Endothelial cell of umbilical vein (primary cell): ENCODE measurements around the gene ZNF83. TPM values are rescaled to one million over a fixed set of nuclear protein-coding genes. Genes with fewer than 3 reads are reported as not detected.

Experiments
- BruUV-seq: library from RNA; stranded (reverse); fragments of 400-500 nt; replicated peaks from 2 replicates; lab custom pipeline; 2021; lab: Mats Ljungman, UMichigan
- CTCF ChIA-PET: fragments of 300-600, 350-600 bp; sonication (Branson Sonifier 250); formaldehyde crosslinking; loops from one replicate; lab custom pipeline; 2021; ENCODE audit warnings: antibody characterized with exemption, inconsistent platforms; lab: Charles Lee
- POLR2A ChIA-PET: fragments of 300-600, 350-600 bp; sonication (Branson Sonifier 250); formaldehyde crosslinking; loops from one replicate; lab custom pipeline; 2021; ENCODE audit warnings: antibody characterized with exemption, inconsistent platforms; lab: Charles Lee
- DNase-seq: peaks from one replicate; pipeline ENCODE4 v3.0.0-alpha.2; 2011; ENCODE audit warnings: low read depth, low spot score
- FAIRE-seq: peaks from 2 replicates; lab custom pipeline; 2011; peaks lifted over from hg19 to GRCh38; lab: Jason Lieb, UNC
- H2AFZ ChIP-seq: 2 replicates; pipeline ENCODE4 v1.6.0; 2012; ENCODE audit warnings: low read depth, low read length, control low read depth, inconsistent platforms
- H3K27ac ChIP-seq: 2 replicates; pipeline ENCODE4 v1.5.1; 2011; ENCODE audit warnings: low read depth, mild to moderate bottlenecking, control low read depth, low read length, moderate library complexity; ENCODE audit not compliant: insufficient read depth
- H3K27me3 ChIP-seq, 2 experiments: 2 replicates each; pipeline versions ENCODE4 v1.6.0 to v1.6.1; 2011; ENCODE audit warnings: low read length in 2 of 2, mixed read lengths in 1 of 2; ENCODE audit not compliant: control insufficient read depth in 2 of 2, insufficient read depth in 2 of 2
- H3K36me3 ChIP-seq, 2 experiments: 2 replicates in 1 of 2; 3 replicates in 1 of 2; pipeline ENCODE4 v1.5.1; 2011; ENCODE audit warnings: low read length in 2 of 2, mild to moderate bottlenecking in 1 of 2, moderate library complexity in 1 of 2; ENCODE audit not compliant: control insufficient read depth in 2 of 2, insufficient read depth in 2 of 2; ENCODE audit errors: extremely low read depth in 1 of 2
- H3K4me1 ChIP-seq: 3 replicates; pipeline ENCODE4 v1.5.1; 2011; ENCODE audit warnings: mild to moderate bottlenecking, low read length; ENCODE audit not compliant: control insufficient read depth, insufficient read depth; ENCODE audit errors: extremely low read depth
- H3K4me2 ChIP-seq: 2 replicates; pipeline ENCODE4 v1.6.1; 2011; ENCODE audit warnings: low read length, control low read depth, mixed read lengths; ENCODE audit not compliant: insufficient read depth
- H3K4me3 ChIP-seq, 3 experiments: fragments of 200-600 bp in 1 of 3; sonication (generic), shearing (Covaris generic) in 1 of 3; replicated peaks in 1 of 3; 2 replicates each; pipeline ENCODE4 v1.5.1; 2011 to 2016; ENCODE audit warnings: control low read depth in 3 of 3, low read length in 3 of 3, mild to moderate bottlenecking in 2 of 3, inconsistent platforms in 1 of 3, low read depth in 1 of 3, moderate library complexity in 1 of 3; ENCODE audit not compliant: insufficient read depth in 1 of 3
- H3K79me2 ChIP-seq: 2 replicates; pipeline ENCODE4 v1.6.0; 2012; ENCODE audit warnings: low read length, inconsistent platforms; ENCODE audit not compliant: control insufficient read depth, insufficient read depth
- H3K9ac ChIP-seq: replicated peaks from 2 replicates; pipeline ENCODE3; 2011; ENCODE audit warnings: low read length, control low read depth; ENCODE audit not compliant: insufficient read depth; ENCODE audit errors: extremely low read depth
- H3K9me1 ChIP-seq: replicated peaks from 3 replicates; pipeline ENCODE4 v1.6.0; 2011; ENCODE audit warnings: mild to moderate bottlenecking, low read length; ENCODE audit not compliant: control insufficient read depth, insufficient read depth; ENCODE audit errors: extremely low read depth
- H3K9me3 ChIP-seq: replicated peaks from 2 replicates; pipeline ENCODE4 v1.5.1; 2012; ENCODE audit warnings: low read length, inconsistent platforms; ENCODE audit not compliant: control insufficient read depth, insufficient read depth
- H4K20me1 ChIP-seq: replicated peaks from 2 replicates; pipeline ENCODE3; 2011; ENCODE audit warnings: mild to moderate bottlenecking, low read length; ENCODE audit not compliant: control insufficient read depth, insufficient read depth; ENCODE audit errors: extremely low read depth
- EZH2 ChIP-seq: IDR thresholded peaks from 2 replicates; pipeline ENCODE4 v1.6.1; 2012; ENCODE audit warnings: borderline replicate concordance, low read depth, mild to moderate bottlenecking, moderate library complexity, low read length, inconsistent platforms; ENCODE audit not compliant: severe bottlenecking
- FOS ChIP-seq: IDR thresholded peaks from 2 replicates; pipeline ENCODE4 v1.6.1; 2011; ENCODE audit warnings: mild to moderate bottlenecking, low read length, moderate library complexity, borderline replicate concordance; ENCODE audit not compliant: insufficient read depth
- GATA2 ChIP-seq: IDR thresholded peaks from 2 replicates; pipeline ENCODE4 v1.7.0; 2011; ENCODE audit warnings: low read depth, mild to moderate bottlenecking, moderate library complexity, mixed read lengths, low read length; ENCODE audit not compliant: insufficient read length, insufficient read depth
- JUN ChIP-seq: IDR thresholded peaks from 2 replicates; pipeline ENCODE4 v1.6.1; 2011; ENCODE audit warnings: borderline replicate concordance, low read depth; ENCODE audit not compliant: insufficient read length, insufficient read depth
- MYC ChIP-seq: IDR thresholded peaks from one replicate; pipeline ENCODE4 v1.6.1; 2011; ENCODE audit warnings: mild to moderate bottlenecking, low read depth, low read length
- POLR2A ChIP-seq: IDR thresholded peaks from 2 replicates; pipeline ENCODE4 v1.6.1; 2012; ENCODE audit warnings: low read depth, mild to moderate bottlenecking, control low read depth, low read length
- POLR2AphosphoS5 ChIP-seq: IDR thresholded peaks from 2 replicates; pipeline ENCODE4 v1.6.1; 2012; ENCODE audit warnings: low read depth, mild to moderate bottlenecking, control low read depth, low read length, moderate library complexity; ENCODE audit not compliant: insufficient read depth
- dilution Hi-C: fragments of 300-500 bp; cut with MboI; formaldehyde crosslinking; loops from one replicate; pipeline ENCODE4 v1.15.0; 2019; ENCODE audit warnings: low sequenced_read_pairs; ENCODE audit not compliant: extremely low pct_ligation_motif_present
- intact Hi-C: fragments of 100-400 bp; cut with micrococcal nuclease; formaldehyde crosslinking; loops from one replicate; pipeline ENCODE4 v1.10.0; 2022
- polyA plus RNA-seq, 4 experiments: library from polyadenylated mRNA; depleted of rRNA in 3 of 4; stranded (reverse) in 3 of 4; unstranded in 1 of 4; fragments of >200 nt; gene quantifications; 2 replicates each; pipeline versions ENCODE4 v1.2.1 to v1.2.3, GENCODE V29; 2011 to 2012; ENCODE audit warnings: missing spikeins in 1 of 4
- total RNA-seq: library from RNA; stranded (reverse); gene quantifications from 2 replicates; pipeline ENCODE4 v1.2.3, GENCODE V29; 2021
- TF ChIP-seq, protein P1 (sequence below): IDR thresholded peaks from 2 replicates; pipeline ENCODE4 v1.6.1; 2011; ENCODE audit not compliant: insufficient read depth, insufficient read length
- TF ChIP-seq, protein P2 (sequence below), 2 donors: IDR thresholded peaks; 1 replicate in 1 of 2; 2 replicates in 1 of 2; pipeline ENCODE4 v1.5.1; 2011; ENCODE audit warnings: low read length in 2 of 2, mild to moderate bottlenecking in 2 of 2, moderate library complexity in 2 of 2, control low read depth in 1 of 2, inconsistent platforms in 1 of 2, low read depth in 1 of 2; ENCODE audit not compliant: insufficient read depth in 1 of 2; ENCODE audit errors: extremely low read depth in 1 of 2

ZNF83 gene
- total and polyA plus RNA-seq, 2 donors (not counting 3 experiments of a cell fraction or from before 2014, with no cell fraction given) = 32.3 to 41.4 TPM

DNA sequence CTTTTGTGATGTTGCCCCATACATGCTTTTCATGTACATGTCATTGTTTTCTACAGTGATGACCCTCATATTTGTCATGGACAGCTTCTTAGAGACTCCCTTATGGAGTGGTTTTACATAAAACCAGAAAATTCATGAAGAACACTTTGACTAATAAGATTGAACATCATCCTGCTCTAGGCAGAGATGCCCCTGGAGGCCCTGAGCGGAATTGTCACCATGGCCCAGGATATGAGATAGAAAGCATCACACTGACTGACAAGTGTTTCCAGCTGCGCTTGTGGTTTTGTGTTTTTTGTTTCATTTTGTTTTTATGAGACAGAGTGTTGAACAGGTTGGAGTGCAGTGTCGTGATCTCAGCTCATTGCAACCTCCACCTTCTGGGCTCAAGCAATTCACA lies 45.9 kb downstream of the ZNF83 start:
- FAIRE-seq (no peak), DNase-seq (no peak)
- Histone ChIP-seq H3K36me3 (peaks cover 0 to 3% of the 10 kb centered on the region in 2 experiments), H3K79me2 (no peaks in the 10 kb centered on the region), H3K4me1 (no peaks in the 10 kb centered on the region), H3K27me3 (no peaks in the 10 kb centered on the region), H3K9ac (no peak overlapping the region), H3K9me1 (no peaks in the 10 kb centered on the region), H3K4me3 (no peak overlapping the region), H3K27ac (no peak overlapping the region), H4K20me1 (no peaks in the 10 kb centered on the region), H3K4me2 (no peak overlapping the region), H2AFZ (no peak overlapping the region), H3K9me3 (no peaks in the 10 kb centered on the region)
- dilution Hi-C loops = no loop called here
- TF ChIP-seq GATA2 (no peak), EZH2 (no peak), POLR2AphosphoS5 (no peak), FOS (no peak), JUN (no peak), POLR2A (no peak), MYC (no peak)
- TF ChIP-seq, protein P1, sequence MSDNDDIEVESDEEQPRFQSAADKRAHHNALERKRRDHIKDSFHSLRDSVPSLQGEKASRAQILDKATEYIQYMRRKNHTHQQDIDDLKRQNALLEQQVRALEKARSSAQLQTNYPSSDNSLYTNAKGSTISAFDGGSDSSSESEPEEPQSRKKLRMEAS = no peak
- TF ChIP-seq, protein P2, sequence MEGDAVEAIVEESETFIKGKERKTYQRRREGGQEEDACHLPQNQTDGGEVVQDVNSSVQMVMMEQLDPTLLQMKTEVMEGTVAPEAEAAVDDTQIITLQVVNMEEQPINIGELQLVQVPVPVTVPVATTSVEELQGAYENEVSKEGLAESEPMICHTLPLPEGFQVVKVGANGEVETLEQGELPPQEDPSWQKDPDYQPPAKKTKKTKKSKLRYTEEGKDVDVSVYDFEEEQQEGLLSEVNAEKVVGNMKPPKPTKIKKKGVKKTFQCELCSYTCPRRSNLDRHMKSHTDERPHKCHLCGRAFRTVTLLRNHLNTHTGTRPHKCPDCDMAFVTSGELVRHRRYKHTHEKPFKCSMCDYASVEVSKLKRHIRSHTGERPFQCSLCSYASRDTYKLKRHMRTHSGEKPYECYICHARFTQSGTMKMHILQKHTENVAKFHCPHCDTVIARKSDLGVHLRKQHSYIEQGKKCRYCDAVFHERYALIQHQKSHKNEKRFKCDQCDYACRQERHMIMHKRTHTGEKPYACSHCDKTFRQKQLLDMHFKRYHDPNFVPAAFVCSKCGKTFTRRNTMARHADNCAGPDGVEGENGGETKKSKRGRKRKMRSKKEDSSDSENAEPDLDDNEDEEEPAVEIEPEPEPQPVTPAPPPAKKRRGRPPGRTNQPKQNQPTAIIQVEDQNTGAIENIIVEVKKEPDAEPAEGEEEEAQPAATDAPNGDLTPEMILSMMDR (IDR thresholded peaks at IDR 0.05; ENCODE audit: extremely low read depth in 1 of 2, insufficient read depth in 1 of 2, low read depth in 1 of 2, low read length in 2 of 2) = no peak
- intact Hi-C loops = no loop called here
- no TSS peak for BruUV-seq
- ChIA-PET POLR2A (no interaction called here), CTCF (no interaction called here)
